GM04504 (cell line): ENCODE results near the gene MEIOSIN.
"Not testable (repeated sequence)": the region's sequence is repeated elsewhere in the genome, so short reads cannot be mapped to it uniquely, and the experiment has no call there.

ENCODE experiments used
- DNase-seq: peaks from one replicate; pipeline ENCODE4 v3.0.0-alpha.2; 2012; ENCODE audit warnings: low read depth

Gene MEIOSIN

GRCh38 chr19:45720065-45720464 lies 13.2 kb upstream of the MEIOSIN start:
- not testable (repeated sequence) for DNase-seq

GRCh38 chr19:45728683-45729082 lies 4.6 kb upstream of the MEIOSIN start:
- not testable (repeated sequence) for DNase-seq

- DNase-seq, result no peak
Observed at GRCh38 chr19:45729800-45730290, 3.4 kb upstream of the MEIOSIN start.

- DNase-seq, result peak; percentile 96
Observed at GRCh38 chr19:45730368-45731288, 2.6 kb upstream of the MEIOSIN start, which contains the start of gene FBXO46. Gene FBXO46, minus strand, starts transcription at chr19:45730896. Its CDS starts 17,401 bp downstream, at chr19:45713495.

- DNase-seq, result no peak
Observed at GRCh38 chr19:45739498-45740439, 6.5 kb downstream of the MEIOSIN start.

GRCh38 chr19:45742969-45743368 lies 9.7 kb downstream of the MEIOSIN start:
- DNase-seq, result no peak

- DNase-seq, result no peak
Observed at GRCh38 chr19:45745606-45746005, 12.4 kb downstream of the MEIOSIN start.

- no peak for DNase-seq
Observed at GRCh38 chr19:45746866-45747265, 13.6 kb downstream of the MEIOSIN start.

GRCh38 chr19:45747513-45747912 lies 14.3 kb downstream of the MEIOSIN start:
- DNase-seq, result no peak

- DNase-seq, result not testable (repeated sequence)
Observed at GRCh38 chr19:45751483-45751882, 18.2 kb downstream of the MEIOSIN start.

GRCh38 chr19:45752639-45753038 lies 19.4 kb downstream of the MEIOSIN start:
- DNase-seq, result no peak

- no peak for DNase-seq
Observed at GRCh38 chr19:45753548-45753947, 20.3 kb downstream of the MEIOSIN start.

GRCh38 chr19:45754323-45754722 lies 21.1 kb downstream of the MEIOSIN start:
- DNase-seq, result no peak

- DNase-seq, result no peak
Observed at GRCh38 chr19:45757695-45758094, 24.5 kb downstream of the MEIOSIN start.

GRCh38 chr19:45758921-45759320 lies 25.7 kb downstream of the MEIOSIN start:
- no peak for DNase-seq

GRCh38 chr19:45761714-45762113 lies 28.5 kb downstream of the MEIOSIN start:
- DNase-seq, result no peak

GRCh38 chr19:45762870-45763631 lies 29.8 kb downstream of the MEIOSIN start:
- DNase-seq, result no peak

GRCh38 chr19:45763691-45764294 lies 30.6 kb downstream of the MEIOSIN start:
- no peak for DNase-seq

GRCh38 chr19:45764475-45764874 lies 31.2 kb downstream of the MEIOSIN start:
- DNase-seq, result no peak

- no peak for DNase-seq
Observed at GRCh38 chr19:45764945-45765701, 31.9 kb downstream of the MEIOSIN start.
